GM10266 (cell line): ENCODE measurements around the gene CAPRIN1.

Experiments
- DNase-seq: peaks from one replicate; pipeline ENCODE4 v3.0.0; 2012; ENCODE audit errors: extremely low spot score
- TF ChIP-seq, protein P1 (sequence below): IDR thresholded peaks from 2 replicates; pipeline ENCODE4 v1.5.1; 2012; ENCODE audit warnings: mild to moderate bottlenecking, low read depth; ENCODE audit not compliant: control insufficient read depth, insufficient read depth; ENCODE audit errors: missing control alignments

Gene CAPRIN1

DNA sequence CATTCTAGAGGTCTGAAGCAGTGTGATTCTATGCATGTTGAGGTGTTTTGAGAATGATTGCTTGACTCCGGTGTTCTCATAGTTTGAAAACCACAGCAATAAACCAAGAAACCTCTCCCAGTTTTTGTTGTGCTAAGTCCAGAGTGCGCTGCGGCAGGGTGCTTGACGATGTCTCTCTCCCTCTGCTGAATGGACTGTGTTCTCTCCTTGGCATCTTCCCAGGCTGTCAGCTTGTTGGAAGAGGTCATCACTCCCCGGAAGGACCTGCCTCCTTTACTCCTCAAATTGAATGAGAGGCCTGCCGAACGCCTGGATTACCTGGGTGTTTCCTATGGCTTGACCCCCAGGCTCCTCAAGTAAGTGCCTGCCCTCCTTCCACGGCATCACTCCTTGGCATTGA is 84.9 kb downstream of the CAPRIN1 start:
- TF ChIP-seq, protein P1, sequence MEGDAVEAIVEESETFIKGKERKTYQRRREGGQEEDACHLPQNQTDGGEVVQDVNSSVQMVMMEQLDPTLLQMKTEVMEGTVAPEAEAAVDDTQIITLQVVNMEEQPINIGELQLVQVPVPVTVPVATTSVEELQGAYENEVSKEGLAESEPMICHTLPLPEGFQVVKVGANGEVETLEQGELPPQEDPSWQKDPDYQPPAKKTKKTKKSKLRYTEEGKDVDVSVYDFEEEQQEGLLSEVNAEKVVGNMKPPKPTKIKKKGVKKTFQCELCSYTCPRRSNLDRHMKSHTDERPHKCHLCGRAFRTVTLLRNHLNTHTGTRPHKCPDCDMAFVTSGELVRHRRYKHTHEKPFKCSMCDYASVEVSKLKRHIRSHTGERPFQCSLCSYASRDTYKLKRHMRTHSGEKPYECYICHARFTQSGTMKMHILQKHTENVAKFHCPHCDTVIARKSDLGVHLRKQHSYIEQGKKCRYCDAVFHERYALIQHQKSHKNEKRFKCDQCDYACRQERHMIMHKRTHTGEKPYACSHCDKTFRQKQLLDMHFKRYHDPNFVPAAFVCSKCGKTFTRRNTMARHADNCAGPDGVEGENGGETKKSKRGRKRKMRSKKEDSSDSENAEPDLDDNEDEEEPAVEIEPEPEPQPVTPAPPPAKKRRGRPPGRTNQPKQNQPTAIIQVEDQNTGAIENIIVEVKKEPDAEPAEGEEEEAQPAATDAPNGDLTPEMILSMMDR = no peak
- DNase-seq = no peak

DNA sequence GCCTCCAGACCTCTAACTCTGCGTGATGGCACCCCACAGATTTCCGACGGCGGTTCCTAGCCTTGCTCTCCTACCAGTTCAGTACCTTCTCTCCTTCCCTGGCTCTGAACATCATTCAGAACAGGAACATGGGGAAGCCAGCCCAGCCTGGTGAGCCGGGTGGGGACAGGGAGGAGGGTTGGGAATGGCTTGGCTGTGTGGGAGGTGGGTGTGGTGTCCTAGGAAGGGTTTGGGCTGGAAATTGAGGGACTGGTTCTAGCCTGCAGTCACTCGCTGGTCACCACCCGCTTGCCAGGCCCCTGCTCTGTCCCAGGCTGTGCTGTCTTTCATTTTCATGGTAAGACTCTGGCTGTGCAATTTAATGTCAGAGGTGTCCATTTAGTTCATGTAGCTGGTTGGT is 87.8 kb downstream of the CAPRIN1 start:
- TF ChIP-seq, protein P1 = no peak
- DNase-seq = no peak

DNA sequence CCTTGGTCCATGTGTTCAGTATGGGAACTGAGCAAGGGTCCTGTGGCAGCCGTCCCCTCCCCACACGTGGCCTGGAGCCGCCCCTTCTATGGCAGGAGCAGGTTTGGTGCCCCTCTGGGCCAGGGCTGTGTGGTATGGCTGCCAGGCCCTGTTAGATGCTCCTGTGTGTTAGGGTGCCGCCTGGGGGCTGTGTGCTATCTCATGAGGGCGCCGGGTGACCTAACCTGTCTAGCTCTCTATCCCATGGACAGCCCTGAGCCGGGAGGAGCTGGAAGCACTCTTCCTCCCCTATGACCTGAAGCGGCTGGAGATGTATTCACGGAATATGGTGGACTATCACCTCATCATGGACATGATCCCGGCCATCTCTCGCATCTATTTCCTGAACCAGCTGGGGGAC is 88.6 kb downstream of the CAPRIN1 start:
- TF ChIP-seq, protein P1 = no peak
- DNase-seq = no peak

DNA sequence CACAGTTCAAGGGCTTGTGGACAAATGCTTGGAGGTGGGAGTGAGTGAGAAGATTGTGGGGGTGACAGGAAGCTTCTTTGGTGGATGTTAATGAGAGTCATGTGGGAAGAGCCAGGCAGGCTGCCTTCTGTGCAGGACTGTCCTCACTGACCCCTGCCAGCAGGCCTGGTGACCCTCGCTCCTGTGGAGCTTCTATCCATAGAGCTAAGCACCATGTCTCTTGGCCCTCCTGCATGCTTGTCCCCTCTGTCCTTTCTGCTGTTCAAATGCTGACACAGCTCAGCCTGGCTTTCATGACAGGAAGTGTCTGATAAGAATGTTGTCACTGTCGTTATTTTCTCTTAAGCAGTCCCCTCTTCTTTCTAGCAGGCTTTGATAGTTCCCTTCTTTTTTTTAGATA is 91.5 kb downstream of the CAPRIN1 start:
- TF ChIP-seq, protein P1 = no peak
- no peak for DNase-seq

DNA sequence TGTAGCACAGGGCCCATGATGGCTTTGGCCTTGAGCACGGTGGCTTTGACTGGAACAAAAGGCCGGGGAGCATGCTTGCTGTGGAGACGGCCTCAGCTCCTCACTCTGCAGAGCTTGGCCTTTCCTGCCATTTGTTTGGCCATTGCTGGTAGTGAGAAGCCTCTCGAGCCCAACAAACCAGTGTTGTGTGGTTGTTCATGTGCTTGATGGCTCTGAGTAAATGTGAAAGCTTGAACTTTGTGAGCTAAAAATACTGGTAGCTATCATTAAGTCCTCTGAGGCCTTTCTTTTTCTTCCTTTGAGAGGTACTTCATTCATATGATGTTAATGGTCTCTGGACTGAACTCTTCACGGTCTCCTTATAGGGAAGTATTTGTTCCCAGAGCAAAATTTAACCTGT is 93.5 kb downstream of the CAPRIN1 start:
- peak; percentile 73 for DNase-seq
- TF ChIP-seq, protein P1 = no peak

DNA sequence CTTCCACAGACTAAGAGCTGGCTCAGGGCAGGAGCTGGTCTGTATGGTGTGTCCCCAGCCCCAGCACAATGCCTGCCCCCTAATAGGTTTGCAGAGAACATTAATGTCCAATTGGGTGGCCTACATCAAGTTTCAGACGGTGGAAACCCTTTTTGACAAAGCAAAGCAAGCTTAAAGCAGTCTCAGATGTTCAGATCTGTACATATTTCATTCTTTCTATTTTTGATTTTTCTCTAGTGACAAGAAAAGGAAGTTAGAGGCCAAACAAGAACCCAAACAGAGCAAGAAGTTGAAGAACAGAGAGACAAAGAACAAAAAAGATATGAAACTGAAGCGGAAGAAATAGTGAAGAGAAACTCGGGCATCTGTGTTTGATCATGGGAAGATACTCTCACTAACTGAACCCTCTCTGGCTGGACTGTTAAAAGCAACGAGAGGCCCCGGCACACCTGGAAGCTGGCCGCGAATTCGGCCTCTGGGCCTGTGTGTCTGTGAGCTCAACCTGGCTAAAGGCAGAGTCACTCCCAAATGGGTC is 94.4 kb downstream of the CAPRIN1 start:
- peak; percentile 54 for DNase-seq
- TF ChIP-seq, protein P1 = no peak

DNA sequence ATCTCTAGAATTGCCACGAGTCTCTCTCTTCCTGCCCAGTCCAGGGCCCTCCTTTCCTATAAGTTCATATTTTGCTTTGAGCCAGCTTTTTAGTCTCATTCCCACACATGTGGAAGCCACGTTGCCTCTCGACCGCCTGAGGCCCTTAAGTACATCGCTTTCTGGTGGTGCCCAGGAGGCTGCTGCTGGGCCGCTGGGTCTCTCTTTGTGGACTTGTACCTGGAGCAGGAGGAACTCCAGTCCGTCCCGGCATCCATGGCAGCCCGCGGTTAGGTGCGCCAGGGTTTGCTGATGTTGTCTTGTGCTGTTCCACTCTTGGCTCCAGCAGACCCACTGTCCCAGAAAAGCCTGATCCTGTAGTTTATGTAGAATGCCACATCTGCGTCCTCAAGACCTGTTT is 94.9 kb downstream of the CAPRIN1 start:
- no peak for DNase-seq
- TF ChIP-seq, protein P1 = no peak

DNA sequence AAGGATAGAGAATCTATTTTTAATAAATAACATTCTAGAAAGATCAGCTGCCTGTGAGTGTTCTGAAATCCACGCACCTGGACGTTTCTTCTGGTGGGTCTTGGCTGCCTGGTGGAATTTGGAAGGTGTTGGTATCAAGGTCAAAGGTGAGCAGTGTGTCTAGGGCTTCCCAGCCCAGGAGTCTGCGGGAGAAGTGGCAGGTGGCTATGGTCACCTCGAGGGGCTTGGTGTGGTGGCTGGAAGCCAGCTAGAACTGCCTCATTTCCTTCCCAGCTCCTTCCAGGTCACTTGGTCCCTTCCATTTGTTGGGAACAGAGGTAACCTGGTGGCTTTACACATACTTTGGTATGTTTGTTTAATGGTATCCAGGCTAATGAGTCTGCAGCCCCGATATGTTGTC is 95.3 kb downstream of the CAPRIN1 start:
- TF ChIP-seq, protein P1 = no peak
- DNase-seq = no peak
